GM18909 (cell line): ENCODE results near the gene AP1G2.

Experiments
- ATAC-seq: cut with Tn5 transposase; IDR thresholded peaks from one replicate; pipeline ENCODE4 v1.9.1; 2021; ENCODE audit warnings: mild to moderate bottlenecking; ENCODE audit not compliant: unreplicated experiment, poor library complexity

Gene AP1G2

DNA sequence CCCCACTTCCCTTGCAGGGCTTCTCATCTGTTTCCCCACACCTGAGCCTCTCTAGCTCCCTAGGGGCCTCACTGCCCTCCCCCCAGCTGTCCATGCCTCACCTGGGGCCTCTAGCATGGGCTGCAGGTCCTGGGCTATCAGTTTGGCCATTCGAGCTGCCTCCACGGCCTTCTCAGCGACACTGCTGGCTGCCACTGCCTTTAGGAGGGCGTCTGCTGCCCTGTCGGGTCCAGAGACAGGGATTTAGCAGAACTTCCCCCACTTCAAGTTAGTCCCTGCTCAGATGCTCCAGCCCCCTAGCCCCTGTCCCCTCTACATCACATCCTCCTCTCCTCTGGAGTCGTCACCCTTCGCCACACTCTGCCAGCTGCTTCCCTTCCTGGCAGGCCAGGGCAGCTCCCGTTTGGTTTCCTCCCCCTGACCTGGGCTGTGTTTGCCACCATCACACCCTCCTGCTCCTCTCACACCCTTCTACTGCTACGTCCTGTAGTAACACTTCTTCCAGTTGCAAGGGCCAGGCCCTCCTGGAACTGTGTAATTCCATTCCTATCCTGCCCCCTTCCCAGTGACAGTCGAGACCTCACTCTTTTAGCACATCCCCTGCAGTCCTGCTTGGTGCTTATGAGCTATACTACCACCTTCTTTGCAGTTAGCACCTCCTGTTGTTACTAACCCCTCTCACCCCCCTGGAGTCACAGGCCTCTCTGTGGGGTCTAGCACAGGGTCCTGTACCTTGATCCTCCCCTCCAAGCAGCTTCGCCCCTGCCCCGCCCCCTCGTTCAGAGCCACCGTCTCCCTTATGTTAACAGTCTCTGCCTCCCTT, 4.3 kb upstream of the AP1G2 start:
- ATAC-seq = no peak

DNA sequence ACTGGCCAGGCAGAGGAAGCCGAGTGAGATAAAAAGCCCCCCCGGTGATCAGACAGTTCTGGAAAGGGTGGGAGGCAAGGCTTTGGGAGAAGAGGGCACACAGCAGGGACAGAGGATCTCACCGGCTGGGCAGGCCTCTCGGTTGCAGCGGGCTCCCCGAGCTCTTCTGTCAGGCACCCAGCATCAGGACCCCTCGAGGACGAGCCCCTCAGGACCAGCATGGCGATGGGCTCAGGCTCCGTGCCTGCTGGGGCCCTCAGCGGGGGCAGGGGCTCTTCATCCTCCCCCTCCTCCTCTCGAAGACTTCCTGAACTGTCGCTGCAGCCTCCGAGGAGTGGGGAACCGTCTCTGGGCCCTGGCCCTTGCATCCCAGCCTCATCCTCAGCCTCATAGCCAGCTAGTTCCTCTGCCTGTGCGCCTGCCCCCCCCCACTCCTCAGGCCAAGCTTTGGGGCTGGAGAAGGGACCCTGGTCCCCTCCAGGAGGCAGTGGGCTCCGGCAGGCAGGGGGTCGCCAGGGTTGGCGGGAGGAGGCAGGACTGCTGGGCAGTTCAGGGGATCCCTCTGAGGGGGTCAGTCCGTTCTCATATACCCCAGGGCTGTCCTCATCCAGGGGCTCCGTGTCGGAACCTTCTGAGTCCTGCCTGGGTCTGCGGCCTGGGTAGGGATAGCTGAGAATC, 3.4 kb upstream of the AP1G2 start:
- no peak for ATAC-seq

DNA sequence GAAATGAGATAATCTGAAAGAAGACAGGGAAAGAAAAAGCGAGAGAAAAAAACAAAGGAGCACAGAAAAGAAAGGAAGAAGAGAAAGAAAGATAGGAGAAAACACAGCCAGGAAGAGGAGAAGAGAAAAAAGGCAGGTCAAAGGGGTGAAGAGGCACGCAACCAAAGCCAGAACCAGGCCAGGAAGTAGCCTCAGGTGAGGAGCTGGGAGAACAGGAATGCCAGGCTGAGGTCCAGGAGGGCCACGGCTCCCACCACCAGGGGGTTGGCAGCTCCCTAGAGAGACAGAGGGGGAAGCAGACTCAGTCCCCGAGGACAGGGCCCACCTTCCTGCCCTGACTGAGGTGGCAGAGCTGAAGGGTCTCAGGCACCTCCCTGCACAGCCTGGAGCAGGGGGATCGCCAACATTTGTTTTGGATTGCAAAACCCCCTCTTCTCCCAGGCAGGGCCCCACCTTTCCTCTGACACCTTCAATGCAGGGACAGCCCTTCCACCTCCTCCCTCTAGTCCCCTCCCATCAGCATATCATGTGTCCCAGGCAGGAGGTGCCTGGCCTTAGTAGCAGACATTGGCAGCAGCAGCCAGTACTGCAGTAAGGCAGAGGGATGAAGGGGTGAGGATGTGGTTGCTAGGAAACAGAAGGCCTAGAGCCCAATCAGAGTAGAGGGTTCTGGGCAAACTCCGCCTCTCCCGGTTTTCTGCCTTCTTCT, 2.0 kb upstream of the AP1G2 start:
- no peak for ATAC-seq

DNA sequence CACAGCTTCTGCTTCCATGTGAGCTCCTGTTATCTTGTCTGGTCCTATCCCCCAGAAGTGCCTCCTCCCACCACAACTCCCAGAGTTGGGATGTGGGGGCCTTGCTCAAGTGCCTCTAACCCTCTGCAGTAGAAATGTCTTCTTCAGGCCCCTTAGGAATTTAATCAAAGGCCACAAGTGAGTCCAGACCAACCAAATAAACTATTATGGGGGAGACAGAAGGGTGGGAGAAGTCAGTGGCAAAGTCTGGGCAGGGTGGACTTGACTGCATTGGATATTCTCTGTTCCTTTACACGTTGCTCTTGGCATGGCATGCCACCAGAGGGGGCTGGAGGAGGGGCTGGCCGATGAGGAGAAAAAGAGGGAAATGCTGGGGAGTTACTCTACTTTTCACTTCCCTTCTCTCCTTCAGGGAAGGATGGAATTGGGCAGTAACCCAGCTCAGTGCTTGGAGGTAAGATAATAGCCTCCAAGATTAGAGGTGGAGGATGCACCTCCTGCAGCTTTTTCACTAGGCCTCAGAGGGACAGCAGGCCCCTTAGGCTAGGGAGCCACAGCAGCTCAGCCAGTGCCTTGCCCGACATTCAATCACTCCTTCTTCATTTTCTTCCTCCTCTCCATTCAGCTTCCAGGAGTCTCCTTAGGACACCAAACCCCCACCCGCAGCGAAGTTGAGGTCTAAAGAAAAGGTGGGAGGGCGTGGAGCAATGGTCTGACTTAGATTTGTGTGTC, 1.2 kb upstream of the AP1G2 start:
- ATAC-seq = no peak

DNA sequence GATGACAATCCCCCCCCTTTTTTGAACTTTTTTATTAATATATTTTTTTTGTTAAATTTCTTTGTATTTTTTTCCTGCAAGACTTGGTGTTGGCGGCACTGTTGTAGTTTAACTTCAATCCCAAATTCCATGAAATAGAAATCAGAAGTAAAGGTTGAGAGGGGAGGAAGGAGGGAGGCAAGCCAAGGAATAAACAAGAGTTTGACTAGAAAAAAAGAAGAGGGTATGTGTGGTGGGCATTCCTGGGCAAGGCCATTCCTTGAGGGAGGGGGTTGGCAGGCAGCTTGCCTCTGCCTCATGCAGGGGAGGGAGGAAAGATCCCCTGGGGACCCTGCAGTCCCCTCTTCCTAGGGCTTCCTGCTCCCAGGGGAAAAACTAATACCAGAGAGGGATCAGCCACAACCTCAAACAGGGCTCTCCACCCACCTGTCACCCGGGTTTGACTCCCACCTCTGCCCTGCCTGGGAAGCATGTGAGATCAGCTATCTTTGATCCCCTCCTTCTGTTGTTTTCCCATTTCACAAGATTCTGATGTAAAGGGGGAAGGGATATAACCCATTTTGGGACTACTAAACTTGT, 519 bp upstream of the AP1G2 start:
- ATAC-seq = no peak

DNA sequence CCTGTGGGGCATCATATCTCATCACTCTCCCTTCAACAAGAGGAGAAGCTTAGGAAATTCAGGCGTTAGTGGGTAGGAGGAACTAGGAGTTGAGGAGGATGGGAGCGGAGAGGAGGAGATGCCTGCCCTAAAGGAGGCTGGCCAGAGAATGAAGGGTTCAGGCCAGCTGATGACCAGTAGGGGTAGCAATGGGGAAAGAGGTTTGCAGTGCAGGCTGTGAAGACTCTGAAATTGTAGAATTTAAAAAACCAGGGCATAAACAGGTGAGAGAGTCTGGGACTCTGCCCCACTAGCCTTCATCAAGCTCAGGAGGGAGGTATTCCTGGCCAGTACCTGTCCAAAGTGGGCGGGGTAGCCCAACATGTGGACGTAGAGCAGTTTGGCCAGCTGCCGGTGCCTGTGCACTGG, 809 bp downstream of the AP1G2 start:
- ATAC-seq = peak; percentile 8

DNA sequence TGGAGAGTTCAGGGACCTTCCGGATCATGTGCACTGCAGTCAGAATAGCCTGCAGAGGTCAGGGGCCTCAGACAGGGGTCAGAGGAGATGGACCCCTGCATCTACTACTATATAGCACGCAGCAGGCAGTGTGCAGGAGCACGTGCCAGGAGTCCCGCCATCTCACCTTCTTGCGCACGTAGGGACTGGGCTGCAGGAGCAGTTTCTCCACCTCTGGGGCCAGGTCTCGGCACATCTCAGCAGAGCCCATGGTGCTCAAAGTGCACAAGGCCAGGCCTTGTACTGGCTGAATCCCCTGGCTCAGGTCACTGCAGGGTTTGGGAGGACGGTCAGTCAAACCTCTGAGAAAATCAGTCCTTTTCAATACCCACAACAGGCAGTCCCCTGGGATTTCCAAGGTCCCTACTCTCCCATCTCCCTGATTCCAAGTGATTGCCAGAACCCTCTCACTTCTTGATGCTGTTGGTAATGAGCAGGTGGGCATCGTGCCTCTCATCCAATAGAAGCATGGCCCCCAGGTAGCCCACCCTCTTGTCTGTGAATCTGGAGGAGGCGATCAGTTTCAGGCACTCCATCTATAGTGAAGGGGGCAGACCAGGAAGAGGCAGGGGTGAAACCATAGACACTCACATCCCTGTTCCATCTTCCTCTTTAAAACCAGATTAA, 1.3 kb downstream of the AP1G2 start:
- no peak for ATAC-seq

DNA sequence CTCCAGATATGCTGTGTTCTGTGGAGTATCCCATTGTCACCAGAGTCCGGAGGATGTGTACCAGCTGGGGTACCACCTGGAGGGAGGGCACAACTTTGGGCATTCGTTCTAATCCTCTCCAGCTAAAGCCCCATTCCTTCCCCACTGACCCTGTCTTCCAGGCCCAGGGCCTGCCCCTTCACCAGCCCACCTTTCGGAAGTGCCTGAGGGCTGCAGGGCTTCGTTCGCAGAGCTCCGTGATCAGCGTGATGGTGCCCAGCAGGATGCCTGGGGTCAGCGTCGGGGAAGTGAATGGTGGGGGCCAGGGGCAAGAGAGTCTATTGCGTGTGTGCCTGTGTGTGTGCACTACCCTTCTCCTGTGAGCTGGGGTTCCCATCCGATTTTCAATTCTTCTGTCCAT, 2.0 kb downstream of the AP1G2 start:
- no peak for ATAC-seq

DNA sequence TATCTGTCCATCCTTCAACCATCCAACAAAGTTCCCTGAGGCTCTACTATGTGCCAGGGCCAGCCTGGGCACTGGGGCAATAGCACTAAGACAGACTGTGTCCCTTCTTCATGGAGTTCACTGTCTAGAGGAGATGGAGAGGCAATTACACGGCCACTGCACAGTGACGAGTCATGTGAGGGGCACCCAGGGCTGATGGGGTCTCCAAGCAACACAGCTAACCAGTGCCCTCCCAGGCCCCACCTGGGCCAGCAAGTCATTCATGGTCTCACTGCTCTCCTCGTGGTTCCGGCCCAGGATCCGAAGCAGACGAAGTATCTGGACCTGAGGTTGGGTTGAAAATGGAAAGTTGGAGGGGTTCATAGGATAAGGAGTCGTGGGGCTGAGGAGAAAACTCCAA, 2.7 kb downstream of the AP1G2 start:
- no peak for ATAC-seq

DNA sequence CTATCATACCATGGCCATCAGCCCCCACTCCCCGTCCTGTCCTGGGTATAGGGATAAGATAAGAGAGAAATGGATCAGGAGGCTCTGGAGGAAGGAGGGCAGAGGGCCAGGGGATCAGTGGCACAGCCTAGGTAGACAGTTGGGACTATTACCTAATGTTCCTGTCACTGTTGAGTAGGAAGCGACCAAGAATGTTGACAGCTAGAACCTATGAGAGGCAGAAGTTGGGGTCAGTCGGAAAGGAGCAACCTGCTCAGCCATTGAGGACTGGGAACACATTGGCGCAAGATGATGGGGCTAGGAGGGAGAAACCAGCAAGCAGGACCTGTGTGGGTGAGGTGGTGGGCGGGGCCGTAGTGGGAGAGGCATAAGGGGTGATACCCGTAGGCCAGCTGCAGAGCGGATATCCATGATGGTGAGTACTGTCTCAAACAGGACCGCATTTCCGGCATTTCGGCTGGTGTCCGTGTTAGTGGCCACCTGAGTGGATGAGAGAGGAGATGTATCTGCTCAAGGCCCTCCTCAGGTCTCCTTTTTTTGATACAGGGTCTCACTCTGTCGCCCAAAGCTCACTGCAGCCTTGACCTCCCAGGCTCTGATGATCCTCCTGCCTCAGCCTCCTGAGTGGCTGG, 3.3 kb downstream of the AP1G2 start:
- no peak for ATAC-seq

DNA sequence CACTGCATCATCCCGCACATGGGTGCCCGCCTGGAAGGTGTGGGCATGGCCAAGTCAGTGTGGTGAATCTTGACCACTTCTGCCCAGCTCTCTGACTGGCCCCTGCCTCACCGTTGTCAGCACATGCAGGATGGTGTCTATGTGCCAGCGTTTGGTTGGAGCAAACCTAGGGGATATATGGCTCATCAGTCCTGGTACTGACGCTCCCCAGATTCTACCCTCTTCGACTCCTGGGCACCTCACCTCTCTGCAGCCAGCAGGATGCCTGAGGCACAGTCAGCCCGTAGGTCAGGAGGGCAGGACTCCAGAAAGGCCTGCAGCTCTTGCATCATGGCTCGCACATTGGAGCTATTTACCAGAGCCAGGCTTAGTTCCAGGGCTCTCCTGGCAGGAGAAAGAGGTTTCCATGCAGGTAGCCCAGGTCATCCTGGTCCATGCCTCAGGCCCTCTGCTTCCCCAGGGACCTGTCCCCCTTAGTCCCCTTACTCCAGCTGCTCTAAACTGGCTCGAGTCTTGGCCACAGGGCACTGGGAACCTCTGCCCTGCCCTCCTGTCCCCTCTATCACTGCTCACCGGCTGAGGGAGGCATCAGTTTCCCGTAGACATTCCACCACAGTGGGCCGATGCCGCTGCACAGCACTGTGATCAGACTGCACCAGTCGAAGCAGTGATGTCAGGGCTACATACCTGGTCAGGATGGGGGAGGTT, 4.0 kb downstream of the AP1G2 start:
- no peak for ATAC-seq

DNA sequence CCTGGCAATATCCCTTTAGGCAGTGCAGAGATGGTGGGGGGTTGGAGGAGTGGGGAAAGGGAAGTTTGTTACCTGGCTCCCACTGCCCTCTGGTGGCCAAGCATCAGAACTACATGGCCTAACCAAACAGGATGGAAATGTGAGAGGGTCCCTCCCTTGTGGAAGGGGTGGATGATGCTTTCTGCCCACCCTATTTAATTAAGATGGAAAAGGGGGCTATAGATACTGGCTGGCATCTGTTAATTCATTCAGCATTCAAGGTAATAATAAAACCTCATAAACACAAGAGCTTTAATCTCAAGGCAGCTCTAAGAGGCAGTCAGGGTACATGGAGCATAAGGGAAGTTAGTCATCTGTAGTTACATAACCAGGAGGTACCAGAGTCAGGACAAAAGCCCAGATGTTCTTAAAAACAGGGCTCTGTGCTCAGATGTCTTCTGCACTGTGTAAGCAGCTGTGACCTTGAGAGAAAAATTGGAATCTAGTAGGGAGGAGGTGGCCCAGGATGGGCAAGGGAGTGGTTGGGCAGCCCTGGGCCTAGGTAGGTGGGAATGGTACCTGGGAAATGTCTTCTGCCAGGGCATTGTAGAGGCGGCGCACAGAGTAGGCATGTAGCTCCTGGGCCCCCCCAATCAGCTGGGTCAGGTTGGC, 4.6 kb downstream of the AP1G2 start:
- ATAC-seq = no peak

DNA sequence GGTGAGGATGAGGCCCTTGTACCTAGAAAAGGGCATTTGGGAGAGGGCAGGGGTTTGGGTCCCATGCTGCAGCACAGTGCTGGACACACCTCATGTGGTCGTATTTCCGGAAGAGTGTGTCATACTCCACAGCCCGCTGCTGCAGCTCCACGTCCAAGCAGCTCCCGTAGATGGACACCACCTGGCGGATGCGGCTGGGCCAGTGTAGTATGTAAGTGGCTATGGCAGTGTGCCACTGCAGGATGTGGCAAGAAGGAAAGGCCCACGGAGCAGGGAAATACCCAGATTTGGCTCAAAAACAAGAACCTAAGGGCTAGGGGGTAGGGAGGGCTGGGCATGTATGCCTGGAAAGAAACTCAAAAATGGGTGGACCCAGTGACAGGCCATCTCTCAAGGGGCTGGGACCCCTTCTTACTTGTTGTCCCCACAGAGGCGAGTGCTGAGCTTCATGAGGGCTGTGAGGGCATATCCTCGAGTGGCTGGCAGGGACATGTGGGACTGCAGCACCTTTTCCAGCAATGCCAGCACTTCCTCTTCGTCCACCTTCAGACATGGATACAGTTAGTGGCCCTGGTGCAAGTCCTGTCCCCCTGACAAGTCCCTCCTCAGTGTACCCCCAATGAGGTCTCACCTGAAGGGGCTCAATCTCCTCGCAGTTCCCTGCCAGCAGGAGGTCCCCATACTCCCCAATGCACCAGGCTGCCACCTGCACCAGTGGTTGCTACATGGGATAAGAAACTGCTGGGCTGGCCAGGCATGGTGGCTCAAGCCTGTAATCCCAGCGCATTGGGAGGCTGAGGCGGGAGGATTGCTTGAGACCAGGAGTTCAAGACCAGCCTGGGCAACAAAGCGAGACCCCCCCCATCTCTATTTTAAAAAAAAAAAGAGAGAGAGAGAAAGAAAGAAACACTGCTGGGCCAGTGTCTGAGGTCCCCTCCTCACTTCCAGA, 5.4 kb downstream of the AP1G2 start:
- no peak for ATAC-seq

DNA sequence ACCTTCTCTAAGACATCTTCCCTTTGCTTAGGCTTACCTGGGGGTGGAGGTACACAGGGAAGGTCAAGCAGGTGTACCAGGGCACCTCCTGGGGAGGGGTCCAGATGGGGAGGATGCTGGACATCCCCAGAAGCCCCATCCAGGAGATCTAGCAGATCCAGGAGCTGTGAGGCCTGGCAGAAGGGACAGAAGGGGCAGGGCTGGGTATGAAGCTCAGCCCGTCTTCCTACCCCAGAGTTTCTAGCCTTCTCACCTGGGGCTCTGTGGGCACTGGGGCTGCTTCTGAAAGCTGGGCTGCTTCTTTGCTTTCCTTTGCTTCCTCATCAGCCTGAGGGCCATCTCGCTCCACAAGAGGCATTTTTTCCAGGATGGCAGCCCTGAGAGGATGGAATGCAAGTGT, 6.3 kb downstream of the AP1G2 start:
- ATAC-seq = no peak

DNA sequence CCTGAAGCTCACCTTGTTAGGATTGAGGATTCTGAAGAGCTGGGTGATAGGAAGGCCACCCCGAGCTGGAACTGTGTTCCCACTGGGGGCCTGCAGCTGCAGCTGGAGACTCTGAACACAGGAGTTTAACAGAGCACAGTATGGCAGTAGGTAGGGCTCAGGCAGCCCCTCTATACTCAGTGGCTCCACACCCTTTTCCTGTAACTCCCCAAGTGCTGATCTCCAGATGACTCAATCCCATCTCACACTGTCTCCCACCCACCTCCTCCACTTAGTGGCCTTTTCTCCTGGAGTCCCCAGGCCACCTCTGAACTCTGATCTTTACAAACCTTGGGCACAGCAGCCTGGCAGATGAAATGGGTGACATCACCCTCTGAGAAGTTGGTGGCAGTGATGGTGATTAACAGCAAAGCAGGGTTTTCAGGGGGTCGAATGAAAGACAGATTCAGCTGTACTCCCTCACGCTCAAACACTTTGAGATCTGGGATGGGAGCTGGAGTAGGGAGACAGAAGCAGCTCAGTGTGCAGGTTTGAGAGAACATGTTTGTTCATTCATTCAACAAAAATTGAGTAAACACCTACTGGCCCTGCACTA, 7.6 kb downstream of the AP1G2 start:
- no peak for ATAC-seq

DNA sequence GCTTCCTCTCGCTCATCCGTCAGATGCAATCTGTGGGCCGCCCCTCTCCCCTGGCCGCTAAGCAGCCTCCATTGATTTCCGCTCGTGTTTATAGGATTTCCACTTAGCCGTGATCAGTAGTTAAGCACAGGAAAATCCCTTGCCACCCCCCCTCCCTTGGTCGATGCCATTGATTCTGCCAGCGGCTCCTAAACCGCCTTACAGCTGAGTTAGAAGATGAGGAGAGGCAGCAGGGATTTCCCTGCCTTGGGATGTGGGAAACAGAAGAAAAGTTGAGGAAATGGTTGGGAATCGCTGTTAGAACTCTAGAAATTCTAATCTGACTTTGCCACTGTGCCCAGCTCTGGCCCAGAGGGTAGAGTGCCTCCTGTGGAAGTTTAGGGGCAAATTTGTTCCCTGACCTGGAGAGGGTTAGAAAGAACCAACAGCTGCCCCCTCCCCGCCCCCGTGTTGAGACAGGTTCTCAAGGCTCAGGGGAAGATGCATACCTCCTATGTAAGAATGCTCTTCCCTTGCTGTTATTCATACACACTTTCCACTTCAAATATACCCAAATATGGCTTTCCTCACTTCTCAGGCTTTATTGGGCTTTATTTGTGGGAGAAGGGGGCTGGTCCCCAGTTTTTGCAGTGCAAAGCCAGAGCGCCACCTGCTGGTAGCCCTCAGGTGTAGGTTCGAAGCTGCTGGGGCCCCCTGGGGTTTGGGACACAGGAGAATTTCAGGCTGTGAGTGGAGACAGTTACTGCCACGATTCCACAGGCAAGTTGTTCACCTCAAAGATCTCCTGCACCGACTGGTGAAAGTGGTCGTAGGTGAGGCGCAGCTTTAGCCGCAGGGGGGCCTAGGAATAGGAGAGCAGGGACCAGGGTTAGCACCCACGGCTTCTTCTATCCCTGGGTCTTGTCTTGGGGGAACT, 8.3 kb downstream of the AP1G2 start:
- no peak for ATAC-seq
